HK-2 (cell line): ENCODE data around the gene TIMP1.
A peak's percentile ranks its signal among the peaks of the same experiment; 100 is the strongest.

ENCODE experiments used
- DNase-seq: peaks from one replicate; pipeline ENCODE4 v3.0.0-alpha.2; 2018; ENCODE audit not compliant: unreplicated experiment

The TIMP1 gene

DNA sequence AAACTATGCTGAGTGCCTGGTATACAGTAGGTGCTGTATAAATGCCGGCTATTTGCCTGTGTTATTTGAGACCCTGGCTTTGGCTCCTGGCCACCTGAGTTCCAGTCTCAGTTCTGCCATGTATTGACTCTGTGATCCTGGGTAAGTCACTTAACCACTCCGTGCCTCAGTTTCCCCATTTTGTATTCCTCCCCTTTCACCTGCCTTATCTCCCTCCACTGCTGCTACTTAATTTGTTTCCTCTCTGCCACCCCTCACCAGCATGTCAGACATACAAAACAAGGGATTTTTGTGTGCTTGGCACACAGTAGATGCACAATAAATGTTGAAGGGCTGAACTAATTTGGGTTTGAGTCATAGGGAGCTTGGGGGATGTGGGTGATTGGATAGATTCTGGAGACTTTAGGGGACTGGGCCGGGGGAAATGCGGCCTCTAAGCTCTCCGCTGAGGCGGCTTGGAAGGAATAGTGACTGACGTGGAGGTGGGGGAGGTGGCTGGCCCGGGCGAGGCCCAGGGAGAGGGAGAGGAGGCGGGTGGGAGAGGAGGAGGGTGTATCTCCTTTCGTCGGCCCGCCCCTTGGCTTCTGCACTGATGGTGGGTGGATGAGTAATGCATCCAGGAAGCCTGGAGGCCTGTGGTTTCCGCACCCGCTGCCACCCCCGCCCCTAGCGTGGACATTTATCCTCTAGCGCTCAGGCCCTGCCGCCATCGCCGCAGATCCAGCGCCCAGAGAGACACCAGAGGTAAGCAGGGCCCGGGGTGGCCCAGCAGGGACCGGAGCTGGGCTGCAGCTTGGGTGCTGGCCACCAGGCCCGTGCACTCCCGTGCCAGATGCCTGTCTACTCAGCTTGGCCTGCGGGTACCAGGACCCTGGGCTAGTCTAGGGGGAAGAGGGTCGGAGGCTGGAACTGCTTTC lies at the start of gene TIMP1:
Gene TIMP1 (plus strand): TSS at position 706 of the 917 bp plus-strand sequence. CDS start 980 bp downstream, outside the sequence.
- peak; percentile 91 for DNase-seq

DNA sequence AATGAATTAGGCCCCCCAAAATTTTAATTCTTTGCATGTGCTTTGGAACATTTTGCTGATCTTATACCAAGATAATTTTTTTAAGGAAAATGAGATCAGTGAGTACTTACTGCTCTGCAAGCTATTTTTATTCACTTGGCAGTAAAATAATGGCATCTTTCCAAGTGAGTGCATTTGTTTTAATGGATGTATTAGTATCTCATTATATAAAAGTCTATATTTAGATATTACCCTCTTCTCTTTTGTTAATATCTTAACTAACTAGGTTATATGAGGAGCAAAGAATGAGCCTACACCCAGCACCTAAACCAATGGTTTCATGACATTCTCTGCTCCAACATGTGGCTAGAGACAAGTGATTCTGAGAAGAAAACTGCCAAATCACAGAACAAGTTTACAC lies 42.4 kb upstream of the TIMP1 start:
- DNase-seq = no peak

DNA sequence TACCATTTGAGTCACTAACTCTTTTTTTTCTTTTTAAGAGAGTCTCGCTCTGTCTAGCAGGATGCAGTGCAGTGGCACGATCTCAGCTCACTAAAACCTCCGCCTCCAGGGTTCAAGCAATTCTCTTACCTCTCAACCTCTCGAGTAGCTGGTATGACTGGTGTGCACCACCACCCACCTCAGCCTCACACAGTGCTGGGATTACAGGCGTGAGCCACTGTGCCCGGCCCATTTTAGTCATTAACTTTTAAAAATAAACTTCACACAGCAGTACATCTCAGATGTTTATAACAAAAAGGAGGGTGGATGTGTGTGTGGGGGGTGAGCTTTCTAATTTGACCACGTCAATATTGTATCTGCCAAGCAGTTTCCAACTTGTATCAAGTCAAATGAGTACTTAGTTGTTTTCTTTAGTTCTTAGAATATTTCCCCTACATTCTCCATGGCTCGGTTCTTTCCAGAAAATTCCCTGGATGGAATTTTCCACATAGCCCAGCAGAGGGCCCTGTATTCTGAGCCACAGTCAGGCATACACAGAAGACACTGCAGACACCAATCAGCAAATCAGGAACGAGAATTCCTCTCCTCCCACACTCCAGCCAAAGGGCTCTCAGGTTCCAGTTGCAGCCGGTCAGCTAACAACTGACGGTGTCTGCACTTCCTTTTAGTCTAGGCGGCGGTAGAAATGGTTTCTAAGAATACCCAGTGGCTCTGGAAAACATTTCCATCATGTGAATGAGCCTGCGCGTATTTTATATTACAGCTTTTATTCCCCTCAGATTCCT lies 41.3 kb upstream of the TIMP1 start:
- peak; percentile 70 for DNase-seq

DNA sequence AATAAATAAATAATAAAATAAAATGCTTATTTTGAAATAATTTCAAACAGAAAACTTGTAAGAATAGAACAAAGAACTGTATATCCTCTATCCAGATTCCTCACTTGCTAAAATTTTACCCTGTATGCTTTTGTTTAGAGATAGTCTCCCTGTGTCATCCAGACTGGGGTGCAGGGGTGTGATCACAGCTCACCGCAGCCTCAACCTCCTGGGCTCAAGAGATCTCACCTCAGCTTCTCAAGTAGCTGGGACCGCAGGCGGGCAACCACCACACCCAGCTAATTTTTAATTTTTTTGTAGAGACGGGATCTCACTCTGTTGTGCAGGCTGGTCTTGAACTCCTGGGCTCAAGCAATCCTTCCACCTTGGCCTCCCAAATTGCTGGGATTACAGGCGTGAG lies 38.7 kb upstream of the TIMP1 start:
- no peak for DNase-seq

DNA sequence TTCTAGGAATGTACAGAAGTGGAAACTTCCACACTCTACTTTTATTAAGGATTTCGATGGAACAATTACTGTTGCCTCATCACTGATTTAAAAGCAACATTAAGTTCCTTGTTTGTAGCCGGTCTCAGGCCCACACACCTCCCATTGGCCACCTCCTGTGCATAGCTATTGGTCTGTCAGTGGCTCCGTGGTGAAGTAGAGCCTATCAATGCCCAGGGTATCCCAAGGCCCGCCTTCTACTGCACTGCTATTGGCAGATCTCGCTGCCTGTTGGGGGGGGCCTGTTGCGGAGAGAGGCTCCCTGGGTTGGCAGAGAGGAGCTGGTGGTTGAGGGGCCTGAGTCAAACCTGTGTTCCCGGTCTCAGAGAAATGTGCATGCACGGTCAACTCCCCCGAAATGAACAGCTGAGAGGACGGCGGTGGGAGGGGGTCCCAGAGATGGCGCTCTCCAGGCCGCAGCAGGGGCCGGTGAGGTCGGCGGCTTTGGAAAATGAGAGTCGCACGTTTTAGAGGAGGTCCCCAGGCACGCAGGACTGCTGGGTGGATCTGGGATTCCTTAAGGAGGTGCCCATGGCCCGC lies 26.1 kb upstream of the TIMP1 start:
- DNase-seq = peak; percentile 90

DNA sequence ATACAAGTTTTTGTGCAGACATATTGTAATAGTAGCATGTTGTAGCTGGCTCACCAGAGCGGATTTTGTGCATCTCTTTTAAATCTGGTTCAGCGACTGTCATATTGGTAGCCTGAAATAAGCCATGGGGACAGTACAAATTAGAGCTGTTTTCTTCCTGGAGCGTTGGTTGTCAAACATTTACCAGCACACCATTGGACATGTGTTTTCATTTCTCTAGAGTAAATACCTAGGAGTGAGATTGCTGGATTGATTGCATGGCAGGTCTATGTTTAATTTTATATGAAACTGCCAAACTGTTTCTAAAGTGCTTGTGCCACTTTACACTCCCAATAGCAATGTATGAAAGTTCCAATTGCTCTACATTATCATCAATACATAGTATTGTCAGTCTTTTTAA lies 23.8 kb upstream of the TIMP1 start:
- no peak for DNase-seq

DNA sequence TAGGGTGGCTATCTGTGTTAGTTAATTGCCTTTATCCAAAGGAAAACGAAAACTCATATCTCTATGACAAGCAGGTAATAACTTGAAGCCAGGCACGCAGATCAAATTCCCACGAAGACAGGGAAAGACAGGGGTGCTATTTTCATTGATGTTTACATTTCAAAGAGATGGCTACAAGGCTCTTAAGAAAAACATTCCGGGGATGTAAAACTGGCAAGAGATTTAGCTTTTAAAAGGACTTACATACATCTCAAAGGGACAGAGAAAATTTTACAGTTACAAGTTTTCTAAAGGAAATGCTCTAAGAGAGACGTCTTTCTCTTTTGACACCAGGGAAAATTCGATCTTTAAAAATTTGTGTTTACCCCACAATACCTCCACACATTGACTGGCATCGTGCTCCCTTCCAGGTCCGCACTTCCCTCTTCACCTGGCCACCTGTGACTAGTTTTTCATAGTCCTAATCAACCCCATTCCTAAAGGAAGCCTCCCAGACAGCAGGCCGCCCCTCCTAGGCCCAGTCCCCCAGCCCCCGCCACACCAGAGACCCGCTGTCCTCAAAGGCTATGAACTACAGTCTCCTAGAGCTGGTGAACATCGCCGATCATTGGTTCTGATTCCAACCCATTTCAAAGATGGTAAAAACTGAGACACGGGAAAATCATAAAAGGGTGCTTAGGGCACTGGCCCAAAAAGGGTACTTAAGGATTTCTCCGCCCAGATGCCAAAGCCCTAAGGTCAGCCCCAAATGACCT lies 21.9 kb upstream of the TIMP1 start:
- no peak for DNase-seq

DNA sequence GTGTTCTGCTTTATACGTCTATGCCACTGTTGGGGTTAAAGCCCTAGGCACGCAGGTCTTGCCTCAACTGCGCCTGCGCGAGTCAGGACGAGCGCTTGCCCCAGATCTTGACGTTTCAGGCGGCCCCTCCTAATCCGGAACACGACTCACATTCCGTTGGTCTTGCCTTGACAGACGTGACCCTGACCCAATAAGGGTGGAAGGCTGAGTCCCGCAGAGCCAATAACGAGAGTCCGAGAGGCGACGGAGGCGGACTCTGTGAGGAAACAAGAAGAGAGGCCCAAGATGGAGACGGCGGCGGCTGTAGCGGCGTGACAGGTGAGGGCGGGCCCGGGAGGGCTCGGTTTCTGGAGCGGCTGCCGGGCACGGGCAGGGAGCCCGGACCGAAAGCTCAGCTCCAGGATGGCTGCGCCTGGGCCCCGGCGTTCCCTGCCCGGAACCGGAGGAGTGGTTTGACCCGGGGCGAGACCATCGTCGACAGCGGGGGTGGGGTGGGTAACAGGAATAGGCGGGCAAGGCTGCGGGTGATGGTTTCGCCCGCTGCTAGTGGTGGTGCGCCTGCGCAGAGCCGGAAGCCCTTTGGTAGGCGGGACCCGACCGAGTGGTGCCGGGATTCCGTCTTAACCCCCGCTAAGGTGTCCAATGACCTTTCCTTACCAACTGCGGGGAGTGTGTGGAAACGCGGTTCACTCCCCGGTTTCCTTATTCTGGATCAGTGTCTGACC lies 21.1 kb upstream of the TIMP1 start, which contains the start of gene ARAF:
Gene ARAF (plus strand): TSS at position 272 of the 725 bp plus-strand sequence. CDS start 1,763 bp downstream, outside the sequence.
- DNase-seq = peak; percentile 98

DNA sequence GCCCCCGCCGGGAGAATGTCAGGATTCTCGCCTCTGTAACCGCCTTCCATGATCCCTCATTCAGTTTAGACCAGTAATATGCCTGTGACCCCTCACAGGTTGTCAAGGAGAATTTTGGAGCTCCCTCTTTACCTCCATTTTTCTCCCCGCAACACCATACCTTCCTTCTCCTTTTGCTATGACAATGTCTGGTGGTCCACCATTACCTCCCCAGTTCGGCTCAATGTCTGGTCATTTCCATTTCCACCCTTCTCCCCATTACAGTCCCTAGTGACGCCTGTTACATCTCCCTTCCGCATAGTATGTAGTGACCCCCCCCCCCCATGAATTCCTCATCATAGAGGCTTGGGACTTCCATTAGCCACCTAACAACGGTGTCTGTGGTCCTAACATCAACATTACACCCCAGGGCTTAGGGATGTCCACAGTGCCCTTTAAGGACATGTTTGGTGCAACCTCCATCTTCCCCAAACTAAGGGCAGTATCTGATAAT lies 20.5 kb upstream of the TIMP1 start:
- DNase-seq = no peak

DNA sequence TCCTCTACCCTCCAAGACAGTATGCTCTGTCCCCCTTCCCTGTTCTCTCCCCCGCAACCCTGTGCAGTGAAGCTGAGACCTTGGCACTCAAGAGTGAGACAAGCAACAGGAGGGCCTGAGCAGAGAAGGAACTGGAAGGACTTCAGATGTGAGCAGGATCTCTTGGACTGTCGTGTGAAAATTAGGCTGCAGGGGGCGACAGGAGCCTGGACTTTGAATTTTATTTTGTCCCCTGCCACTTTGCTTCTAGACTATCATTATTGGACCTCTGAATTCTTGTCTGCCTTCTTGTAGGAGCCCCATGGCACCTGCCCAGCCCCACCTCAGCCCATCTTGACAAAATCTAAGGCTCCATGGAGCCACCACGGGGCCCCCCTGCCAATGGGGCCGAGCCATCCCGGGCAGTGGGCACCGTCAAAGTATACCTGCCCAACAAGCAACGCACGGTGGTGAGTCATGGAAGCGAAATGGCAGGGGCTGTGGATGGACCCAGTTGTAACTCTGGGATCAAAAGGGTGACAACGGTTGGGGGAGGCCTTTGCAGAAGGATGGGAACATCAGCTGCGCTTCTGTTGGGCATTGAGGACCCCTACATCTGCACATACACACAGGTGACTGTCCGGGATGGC lies 19.5 kb upstream of the TIMP1 start:
- no peak for DNase-seq

DNA sequence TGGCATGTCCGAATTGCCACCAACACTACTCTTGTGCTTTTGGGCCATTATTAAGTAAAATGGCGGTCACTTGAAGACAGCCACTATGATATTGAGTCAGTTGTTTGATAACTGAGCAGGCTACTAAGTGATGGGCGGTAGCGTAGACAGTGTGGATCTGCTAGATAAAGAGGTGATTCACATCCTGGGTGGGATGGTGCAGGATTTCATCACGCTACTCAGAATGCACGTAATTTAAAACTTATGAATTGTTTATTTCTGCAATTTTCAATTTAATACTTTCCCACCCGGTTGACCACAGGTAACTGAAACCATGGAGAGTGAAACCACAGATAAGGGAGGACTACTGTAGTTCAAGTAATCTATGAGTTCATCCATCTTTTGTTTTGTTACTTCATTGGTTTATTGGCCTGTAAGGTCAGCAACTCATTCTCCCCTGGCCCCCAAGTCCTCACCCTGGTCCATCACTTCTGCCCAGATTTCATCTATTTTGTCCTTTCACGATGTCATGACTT lies 18.4 kb upstream of the TIMP1 start:
- no peak for DNase-seq

DNA sequence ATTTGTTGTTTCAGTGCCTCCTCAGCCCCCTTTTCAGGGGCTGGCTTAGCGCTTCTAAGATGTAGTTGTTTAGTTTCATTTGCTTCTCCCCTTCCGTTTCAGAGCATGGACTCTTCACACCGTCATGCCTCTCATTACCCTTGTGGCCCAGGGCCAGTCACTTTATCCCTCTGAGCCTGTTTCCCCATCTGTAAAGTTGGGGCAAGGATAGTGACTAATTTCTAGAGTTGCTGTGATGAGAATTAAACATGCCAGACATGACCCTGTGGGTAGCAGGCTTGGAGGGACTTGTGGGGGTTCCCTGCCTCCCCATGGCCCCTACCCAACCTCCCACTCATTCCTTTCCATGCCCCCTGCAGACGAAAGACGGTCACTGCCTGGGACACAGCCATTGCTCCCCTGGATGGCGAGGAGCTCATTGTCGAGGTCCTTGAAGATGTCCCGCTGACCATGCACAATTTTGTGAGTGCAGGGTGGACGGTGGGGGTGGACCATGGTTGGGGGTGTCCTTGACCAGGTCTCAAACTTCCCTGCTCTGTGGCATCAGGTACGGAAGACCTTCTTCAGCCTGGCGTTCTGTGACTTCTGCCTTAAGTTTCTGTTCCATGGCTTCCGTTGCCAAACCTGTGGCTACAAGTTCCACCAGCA lies 17.7 kb upstream of the TIMP1 start:
- DNase-seq = no peak

DNA sequence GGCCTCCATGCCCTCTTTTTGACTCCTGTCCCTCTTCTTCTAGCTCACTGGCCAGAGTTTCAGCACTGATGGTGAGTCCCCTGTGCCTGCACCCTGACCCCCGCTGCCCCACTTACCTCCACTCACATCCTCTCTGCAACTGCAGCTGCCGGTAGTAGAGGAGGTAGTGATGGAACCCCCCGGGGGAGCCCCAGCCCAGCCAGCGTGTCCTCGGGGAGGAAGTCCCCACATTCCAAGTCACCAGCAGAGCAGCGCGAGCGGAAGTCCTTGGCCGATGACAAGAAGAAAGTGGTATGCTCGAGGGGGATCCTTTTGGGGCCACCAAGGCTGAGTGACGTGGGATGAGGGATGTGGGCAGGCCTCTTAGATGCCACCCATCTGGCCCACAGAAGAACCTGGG lies 15.4 kb upstream of the TIMP1 start:
- DNase-seq = no peak

DNA sequence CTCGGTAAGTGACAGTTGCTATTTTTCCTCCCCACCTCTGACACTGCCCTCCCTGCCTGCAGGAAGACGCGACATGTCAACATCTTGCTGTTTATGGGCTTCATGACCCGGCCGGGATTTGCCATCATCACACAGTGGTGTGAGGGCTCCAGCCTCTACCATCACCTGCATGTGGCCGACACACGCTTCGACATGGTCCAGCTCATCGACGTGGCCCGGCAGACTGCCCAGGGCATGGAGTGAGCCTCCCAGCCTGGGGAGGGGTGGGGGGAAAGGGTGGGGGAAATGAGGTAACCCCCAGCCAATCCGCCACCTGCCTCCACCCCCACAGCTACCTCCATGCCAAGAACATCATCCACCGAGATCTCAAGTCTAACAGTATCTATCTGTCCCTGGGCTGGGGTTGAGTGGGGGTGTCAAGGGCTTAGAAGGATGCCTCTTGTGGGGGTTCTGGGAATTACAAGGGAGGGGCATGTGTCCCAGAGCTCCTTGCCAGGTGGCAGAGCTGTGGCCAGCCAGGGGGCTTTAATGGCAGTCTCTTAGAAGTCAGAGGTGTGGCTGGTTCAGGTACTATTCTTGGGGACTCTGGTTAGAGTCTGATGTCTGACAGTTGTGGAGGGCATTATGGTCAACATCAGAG lies 13.5 kb upstream of the TIMP1 start:
- DNase-seq = no peak

DNA sequence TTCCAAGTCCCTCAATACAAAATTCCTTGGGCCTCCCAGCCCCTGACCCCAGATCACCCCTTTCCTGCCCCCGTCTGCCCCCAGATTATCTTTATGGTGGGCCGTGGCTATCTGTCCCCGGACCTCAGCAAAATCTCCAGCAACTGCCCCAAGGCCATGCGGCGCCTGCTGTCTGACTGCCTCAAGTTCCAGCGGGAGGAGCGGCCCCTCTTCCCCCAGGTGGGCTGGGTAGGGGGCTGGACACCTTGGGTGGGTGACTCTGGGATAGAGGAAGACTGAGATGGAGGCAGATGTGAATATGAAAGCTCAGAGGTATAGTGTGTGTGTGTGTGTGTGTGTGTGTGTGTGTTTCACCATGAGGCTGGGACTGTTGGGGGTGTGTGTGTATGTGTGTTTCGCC lies 11.4 kb upstream of the TIMP1 start:
- no peak for DNase-seq

DNA sequence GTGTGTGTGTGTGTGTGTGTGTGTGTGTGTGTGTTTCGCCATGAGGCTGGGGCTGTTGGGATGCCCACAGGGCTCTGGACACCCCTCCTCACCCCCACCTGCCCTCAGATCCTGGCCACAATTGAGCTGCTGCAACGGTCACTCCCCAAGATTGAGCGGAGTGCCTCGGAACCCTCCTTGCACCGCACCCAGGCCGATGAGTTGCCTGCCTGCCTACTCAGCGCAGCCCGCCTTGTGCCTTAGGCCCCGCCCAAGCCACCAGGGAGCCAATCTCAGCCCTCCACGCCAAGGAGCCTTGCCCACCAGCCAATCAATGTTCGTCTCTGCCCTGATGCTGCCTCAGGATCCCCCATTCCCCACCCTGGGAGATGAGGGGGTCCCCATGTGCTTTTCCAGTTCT lies 11.0 kb upstream of the TIMP1 start:
- DNase-seq = no peak

DNA sequence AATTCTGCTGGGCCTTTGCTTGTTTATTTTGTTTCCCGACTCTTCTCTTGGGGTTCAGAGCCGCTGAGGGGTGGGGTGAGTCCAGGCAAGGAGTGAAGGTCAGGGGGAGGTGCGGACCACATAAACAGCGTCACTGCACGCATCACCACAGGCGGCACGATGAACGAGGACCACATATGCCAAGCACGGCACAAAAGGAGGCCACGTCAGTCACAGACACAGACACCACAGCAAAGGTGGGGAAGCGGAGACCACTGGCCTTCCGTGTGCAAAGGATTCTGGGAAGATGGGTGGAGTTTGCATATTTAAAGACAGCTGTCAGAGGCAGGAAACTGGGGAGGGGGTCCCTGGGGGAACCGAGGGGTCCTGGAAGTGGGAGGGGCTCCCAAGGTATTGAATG lies 10.3 kb upstream of the TIMP1 start:
- no peak for DNase-seq

DNA sequence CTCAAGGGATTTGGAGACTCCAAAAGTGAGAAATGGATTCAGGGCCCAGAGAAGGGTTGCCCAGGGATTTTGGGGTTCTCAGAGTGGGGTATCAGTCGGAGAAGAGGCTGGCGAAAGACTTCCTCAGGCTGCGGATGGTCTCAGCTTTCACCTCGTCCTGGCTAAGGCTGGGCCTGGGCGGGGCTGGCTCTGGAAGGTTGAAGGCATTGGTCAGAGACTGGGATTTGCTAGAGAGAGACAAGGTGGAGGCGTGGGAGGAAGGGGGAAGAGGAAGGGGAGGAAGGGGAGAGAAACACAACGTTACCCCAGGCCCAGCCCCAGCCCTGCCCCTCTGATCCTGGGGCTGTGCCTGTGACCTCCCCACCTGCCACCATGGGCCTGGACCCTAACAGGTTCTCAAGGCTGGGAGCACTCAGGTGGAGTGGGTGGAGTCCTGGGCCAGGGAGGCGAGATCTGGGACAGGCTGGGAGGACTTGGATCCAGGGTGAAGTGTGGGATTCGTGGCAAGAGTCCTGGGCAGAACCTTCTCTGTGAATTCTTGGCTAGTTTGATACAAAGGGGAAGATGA lies 9.4 kb upstream of the TIMP1 start:
- DNase-seq = no peak
